SIG-M5 treated with dmso at 0.1 percent for 504 hours (cell line): Measurements from ENCODE around the gene ARSI.

Experiments used
- DNase-seq: peaks from one replicate; lab custom pipeline; 2025; ENCODE audit not compliant: unreplicated experiment; lab: John Stamatoyannopoulos, UW

Gene ARSI

GRCh38 chr5:150302301-150303069 lies at the start of gene ARSI:
ARSI (minus strand) TSS chr5:150302905; CDS start chr5:150302373, 532 bp downstream.
- no peak for DNase-seq

- peak; percentile 51 for DNase-seq
Observed at GRCh38 chr5:150350524-150351344, 48.0 kb upstream of the ARSI start.

- no peak for DNase-seq
Observed at GRCh38 chr5:150349681-150350275, 47.1 kb upstream of the ARSI start.

DNA sequence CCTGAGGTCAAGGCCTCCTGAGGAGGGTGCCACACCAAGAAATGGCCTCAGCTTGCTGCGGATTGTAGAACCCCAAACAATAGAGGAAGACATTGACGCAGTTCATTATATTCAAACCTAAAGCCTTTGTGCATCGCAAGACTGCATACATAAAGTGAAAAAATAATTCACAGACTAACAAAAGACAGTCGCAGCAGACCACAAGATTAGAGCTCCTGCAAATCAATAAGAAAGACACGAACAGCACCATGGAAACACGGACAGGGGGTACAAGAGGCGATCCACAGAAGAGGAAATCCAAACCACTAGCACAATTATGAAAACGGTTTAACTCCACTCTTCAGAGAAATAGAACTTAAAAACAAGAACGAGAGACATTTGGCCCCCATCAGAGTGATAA lies 44.7 kb upstream of the ARSI start:
- DNase-seq, result no peak

DNA sequence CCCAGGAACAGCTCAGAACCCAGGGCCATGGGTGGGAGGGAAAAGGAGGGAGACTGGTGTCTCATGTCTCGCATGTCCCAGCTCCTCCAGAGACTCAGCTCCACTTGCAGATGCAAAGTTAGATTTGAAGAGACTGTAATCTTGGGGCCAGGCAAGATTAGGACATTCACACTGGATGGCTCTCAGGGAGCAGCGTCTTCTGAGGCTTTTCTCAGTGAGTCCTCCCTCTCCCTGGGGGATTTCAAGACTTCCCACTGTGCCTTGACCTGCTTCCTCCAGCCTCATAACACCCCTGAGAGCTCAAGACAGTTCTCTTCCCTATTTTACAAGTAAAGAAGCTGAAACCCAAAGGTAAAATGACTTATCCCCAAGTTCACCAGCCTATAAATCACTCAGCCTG lies 44.3 kb upstream of the ARSI start:
- no peak for DNase-seq

DNA sequence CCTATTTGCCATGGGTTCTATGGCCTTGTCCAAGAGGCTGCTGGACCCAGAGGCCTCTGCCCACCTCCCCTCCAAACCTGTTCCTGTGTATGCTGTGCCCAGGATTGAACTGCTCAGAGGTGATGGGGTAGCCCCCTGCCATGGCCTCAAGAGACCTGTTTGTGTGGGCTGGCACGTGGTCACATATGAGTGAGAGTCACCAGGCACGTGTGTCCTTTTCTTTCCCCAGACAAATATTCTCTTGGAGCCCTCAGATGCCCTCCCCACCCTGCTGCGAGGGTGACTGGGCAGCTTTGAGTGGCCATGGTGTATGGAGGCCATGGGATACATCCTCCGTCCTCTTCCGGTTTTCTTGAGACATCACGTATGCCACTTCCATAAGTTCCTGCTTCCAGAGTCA lies 43.9 kb upstream of the ARSI start:
- no peak for DNase-seq

GRCh38 chr5:150345716-150346115 lies 43.0 kb upstream of the ARSI start:
- no peak for DNase-seq

DNA sequence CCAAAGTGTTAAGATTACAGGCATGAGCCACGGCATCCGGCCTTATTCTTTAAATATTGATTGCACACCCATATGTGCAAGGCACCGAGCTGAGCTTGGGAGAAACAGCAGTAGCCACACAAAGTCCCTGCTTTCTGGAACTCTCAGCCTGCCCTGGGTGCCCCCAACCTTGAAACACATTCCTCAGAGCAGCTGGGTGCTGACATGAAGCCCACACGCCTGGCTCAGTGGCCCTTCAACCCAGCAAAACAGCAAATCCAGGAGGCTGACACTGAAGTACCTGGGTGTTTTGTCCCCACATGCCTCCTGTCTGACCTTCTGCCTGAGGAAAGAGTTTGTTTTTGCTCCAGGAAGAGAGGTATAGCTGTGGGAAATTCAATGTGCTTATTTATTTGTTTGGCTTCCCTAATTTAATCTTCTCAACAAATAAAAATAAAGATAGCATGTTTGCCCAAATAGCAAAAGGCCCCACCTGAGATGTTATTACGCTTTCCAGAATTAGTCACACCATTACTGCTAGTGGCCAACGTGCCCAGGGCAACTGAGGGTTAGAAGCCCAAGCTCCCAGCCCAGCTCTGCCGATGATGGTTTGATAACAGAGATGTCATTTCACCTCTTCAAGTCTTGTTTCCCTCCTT lies 41.4 kb upstream of the ARSI start:
- no peak for DNase-seq

DNA sequence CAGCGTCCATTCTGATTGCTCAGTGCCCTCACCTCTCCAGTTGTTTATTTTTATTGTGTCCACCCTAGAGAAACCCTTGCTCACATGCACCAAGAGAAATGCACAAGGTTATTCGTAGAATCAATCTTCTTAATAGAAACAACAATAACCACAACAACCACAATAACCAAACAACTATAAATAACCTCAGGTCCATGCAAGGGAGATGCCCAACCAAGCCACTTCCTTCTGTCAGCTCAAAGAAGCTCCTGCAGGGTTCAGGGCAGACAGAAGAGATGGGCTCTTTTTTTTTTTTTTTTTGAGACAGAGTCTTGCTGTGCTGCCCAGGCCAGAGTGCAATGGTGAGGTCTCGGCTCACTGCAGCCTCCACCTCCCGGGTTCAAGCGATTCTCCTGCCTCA lies 39.9 kb upstream of the ARSI start:
- no peak for DNase-seq

GRCh38 chr5:150341989-150342388 lies 39.3 kb upstream of the ARSI start:
- no peak for DNase-seq

DNA sequence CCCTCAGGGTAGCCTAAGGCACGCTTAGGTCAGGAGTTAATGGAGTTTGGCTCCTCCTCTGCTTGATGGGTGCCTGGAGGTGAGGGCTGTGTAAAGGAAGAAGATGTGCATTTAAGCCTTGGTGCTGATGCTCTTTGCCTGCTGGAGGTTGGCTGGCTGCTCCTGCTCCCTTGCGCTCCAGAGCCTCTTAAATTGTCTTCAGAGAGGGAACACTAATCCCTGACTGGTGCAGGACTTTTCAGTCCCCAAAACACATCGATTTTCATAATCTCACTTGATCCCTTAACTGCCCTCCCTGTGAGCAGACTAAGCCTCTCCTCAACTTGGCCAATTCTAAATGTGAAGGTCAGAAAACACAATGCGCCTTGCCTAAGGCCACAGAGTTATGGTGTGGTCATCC lies 38.6 kb upstream of the ARSI start:
- DNase-seq, result no peak

DNA sequence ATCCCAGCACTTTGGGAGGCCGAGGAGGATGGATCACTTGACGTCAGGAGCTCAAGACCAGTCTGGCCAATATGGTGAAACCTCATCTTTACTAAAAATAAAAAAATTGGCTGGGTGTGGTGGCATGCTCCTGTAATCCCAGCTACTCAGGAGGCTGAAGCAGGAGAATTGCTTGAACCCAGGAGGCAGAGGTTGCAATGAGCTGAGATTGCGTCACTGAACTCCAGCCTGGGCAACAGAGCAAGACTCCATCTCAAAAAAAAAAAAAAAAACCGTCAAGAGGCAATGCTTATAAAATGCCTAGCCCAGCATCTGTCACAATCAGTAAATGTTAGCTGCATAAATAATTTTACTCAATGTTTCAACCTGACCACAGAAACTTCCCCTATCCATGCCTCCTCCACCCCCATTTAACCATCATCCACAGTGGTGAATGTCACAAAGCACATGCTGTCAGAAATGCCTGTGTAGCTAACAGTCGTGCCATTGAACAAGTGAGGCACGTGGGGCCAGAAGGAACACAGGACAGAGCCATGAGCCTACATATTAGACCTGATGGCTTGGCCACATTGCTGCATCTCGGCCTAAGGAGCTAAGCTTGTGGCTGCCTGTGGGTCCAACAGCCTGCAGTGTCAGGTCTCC lies 38.0 kb upstream of the ARSI start:
- DNase-seq, result no peak

DNA sequence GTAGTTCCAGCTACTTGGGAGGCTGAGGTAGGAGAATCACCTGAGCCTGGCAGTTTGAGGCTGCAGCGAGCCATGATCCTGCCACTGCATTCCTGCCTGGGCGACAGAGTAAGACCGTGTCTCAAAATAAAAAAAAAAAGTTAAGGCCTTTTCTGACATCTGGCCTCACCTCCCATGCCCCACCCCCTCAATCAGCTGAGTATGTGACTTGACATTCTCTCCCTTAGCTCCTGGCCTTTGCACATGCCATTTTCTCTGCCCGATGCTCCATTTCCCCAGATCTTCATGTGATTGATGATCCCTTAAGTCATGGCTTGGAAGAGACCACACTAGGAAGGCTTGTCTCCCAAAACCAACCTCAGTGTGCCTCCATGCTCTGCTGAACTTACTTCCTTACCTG lies 37.1 kb upstream of the ARSI start:
- no peak for DNase-seq

GRCh38 chr5:150339165-150339564 lies 36.5 kb upstream of the ARSI start:
- no peak for DNase-seq

GRCh38 chr5:150338546-150338945 lies 35.8 kb upstream of the ARSI start:
- DNase-seq, result no peak

- no peak for DNase-seq
Observed at GRCh38 chr5:150335778-150336177, 33.1 kb upstream of the ARSI start.

DNA sequence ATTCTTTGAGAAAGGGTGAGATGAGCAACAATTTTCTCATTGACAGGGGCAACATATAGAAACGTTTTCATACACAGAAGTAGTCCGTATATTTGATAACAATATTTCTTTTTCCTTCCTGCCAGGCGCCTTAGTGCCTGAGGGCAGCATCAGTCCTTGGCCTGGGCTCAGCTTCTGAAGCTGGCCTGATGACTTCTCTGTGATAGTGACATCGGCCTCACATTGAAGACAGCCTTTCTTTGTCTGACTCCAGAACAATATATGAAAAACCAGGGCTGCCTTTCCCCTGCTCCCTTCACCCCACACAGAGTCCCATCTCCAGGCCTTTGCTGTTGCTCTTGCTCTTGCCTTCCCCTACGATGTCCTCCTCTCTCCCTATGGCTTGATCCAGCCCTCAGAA lies 30.7 kb upstream of the ARSI start:
- no peak for DNase-seq

- no peak for DNase-seq
Observed at GRCh38 chr5:150329881-150330876, 27.5 kb upstream of the ARSI start.

- DNase-seq, result no peak
Observed at GRCh38 chr5:150329038-150329437, 26.3 kb upstream of the ARSI start.

DNA sequence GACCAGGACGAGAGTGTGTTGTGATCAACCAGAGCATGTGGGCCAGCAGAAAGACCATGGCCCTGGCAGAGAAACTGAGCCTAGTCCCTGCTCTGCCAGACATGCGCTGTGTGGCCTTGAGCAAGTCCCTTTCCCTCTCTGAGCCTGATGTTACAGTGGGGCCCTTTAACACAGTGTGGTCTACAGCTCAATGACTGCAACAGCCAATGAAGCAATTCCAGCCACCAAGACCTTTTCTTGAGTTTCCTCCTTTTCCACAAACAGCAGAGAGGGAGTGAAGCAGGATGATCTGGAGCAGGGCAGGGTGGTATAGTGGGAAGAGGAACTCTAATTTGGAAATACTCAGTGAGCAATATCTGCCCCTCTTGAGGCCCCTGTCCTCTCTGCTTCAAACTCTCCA lies 25.8 kb upstream of the ARSI start:
- no peak for DNase-seq
